ENCODE measurements around the gene CYFIP1.
"Not testable (repeated sequence)": the region's sequence is repeated elsewhere in the genome, so short reads cannot be mapped to it uniquely, and the experiment has no call there.

The CYFIP1 gene

DNA sequence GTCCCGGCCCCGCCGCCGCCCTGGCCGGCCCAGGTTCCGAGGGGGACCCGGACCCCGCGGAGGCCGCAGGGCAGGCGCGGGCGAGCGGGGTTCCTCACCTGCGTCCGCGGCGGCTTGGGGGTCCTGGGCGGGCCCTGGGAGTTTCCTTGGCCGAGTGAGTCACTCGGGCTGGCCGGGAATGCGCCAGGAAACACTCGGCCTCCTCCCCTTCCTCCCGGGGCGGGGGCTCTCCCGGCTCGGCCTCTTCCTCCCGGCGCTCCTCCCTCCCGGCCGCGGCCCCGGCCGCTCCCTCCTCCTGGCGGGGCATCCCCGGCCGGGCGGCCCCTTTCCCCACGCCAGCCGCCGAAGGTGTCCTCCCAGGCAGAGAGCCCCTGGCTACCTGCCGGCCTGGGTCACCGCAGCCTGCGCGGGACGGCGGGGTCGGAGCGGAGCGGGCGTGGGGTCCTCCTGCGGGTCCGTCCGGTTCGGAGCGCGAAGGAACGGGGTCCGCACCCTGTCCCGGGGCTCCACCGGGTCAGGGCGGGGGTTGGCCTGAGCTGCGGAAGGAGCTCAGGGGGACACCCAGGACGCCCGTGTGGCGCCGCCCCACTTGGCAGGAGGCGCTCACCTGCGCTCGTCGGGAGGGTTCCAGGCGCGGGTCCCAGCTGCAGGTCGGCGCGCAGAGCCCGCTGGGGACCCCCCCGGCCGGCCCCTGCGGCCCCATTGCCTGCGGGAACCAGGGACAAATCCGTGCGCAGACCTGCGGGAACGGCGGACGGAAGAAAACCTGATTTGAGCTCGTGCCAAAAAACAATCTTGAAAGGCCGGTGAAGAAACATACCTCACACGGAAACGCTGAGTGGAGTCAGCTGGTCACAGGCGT is at the start of gene CYFIP1:
TSS of gene CYFIP1 (minus strand) at position 180 of the 862 bp plus-strand sequence. CDS start 33,083 bp downstream, outside the sequence.
- no peaks in the 10 kb centered on the region for H3K36me3 Mint-ChIP-seq (ENCODE audit: insufficient read depth)
- H3K9me3 Mint-ChIP-seq = no peaks in the 10 kb centered on the region
- H3K4me3 Mint-ChIP-seq = peak within 1 kb of the TSS; percentile 83
- peak within 1 kb of the TSS; percentile 11 for H3K27ac Mint-ChIP-seq (ENCODE audit: low read depth)
- H3K4me1 Mint-ChIP-seq = peaks cover 16% of the 10 kb centered on the region
- ATAC-seq (replicated peaks; ENCODE audit: extremely low read depth, poor library complexity, severe bottlenecking) (no peak), DNase-seq (ENCODE audit: low spot score in 2 of 2) (no peak)
- peaks cover 19% of the 10 kb centered on the region for H3K27me3 Mint-ChIP-seq

DNA sequence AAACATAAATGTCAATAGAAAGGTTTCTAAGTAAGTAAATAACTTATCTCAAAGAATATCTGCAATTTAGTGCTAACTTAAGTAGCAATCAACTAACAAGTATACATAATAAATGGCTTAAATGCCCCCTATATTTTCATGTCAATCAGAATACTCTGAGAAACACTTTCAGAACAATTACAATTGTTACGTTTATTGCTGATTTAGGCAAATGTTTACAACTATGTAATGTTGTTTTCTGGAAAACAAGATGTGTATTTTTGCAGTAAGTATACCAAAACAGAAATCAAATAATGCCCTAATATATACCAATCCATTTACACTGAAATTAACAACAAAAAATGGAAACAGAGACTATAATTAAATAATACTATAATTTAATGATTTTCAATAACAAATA is 46.0 kb upstream of the CYFIP1 start:
- ATAC-seq (replicated peaks; ENCODE audit: extremely low read depth, poor library complexity, severe bottlenecking) = no peak
- Mint-ChIP-seq H3K9me3 (no peaks in the 10 kb centered on the region), H3K27ac (ENCODE audit: low read depth) (no peak overlapping the region), H3K4me3 (no peak overlapping the region), H3K4me1 (no peaks in the 10 kb centered on the region), H3K36me3 (ENCODE audit: insufficient read depth) (peaks cover 74% of the 10 kb centered on the region), H3K27me3 (no peaks in the 10 kb centered on the region)
- DNase-seq (ENCODE audit: low spot score in 2 of 2) = no peak

DNA sequence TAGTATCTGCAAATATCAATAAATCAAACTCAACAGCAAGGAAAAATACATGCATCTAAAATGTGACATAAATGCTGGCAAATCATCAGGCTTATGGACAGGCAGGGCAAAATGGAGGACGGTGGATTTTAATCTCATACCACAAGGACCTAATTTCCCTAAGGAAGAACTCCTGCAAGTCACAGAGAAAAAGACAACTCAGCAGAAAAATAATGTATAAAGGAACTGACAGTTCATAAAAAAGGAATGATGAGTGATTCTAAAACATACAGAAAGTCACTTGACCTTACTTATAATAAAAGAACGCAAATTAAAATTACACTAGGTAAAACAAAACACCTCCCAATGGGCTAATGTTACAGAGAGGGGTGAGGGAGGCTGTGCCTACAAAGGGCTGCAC is 42.0 kb upstream of the CYFIP1 start:
- ATAC-seq (replicated peaks; ENCODE audit: extremely low read depth, poor library complexity, severe bottlenecking) (no peak), DNase-seq (ENCODE audit: low spot score in 2 of 2) (no peak)
- Mint-ChIP-seq H3K9me3 (no peaks in the 10 kb centered on the region), H3K36me3 (ENCODE audit: insufficient read depth) (peaks cover 73% of the 10 kb centered on the region), H3K27me3 (no peaks in the 10 kb centered on the region), H3K27ac (ENCODE audit: low read depth) (no peak overlapping the region), H3K4me3 (no peak overlapping the region), H3K4me1 (no peaks in the 10 kb centered on the region)

DNA sequence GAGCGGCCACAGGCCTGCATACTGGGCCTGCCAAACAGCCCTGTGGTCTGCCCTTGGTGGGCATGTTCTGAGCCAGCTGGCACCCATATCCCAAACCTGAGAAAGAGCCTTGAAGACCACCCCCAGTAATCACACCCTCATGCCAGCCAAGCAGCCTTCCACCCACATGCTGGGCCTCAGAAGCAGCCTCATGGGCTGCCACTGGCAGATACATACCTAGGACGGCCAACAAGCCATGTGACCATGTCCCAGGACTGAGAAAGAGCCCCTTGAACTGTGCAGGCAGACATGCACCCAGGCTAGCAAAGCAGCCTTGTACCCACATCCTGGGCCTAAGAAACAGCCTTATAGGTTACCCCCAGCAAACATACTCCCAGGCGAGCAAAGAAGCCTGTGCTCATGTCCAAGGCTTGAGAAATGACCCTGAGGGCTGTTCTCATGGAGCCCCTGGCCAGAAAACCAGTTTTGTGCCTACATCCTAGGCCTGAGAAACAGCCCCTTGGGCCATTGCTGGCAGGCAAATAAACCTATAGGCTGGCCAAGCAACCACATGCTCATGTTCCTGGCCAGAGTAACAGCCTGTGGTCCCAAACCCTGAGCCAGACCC is 34.3 kb upstream of the CYFIP1 start:
- Mint-ChIP-seq H3K4me1 (peaks cover 13% of the 10 kb centered on the region), H3K27me3 (no peaks in the 10 kb centered on the region), H3K27ac (ENCODE audit: low read depth) (no peak overlapping the region), H3K36me3 (ENCODE audit: insufficient read depth) (peaks cover 55% of the 10 kb centered on the region), H3K4me3 (no peak overlapping the region), H3K9me3 (no peaks in the 10 kb centered on the region)
- no peak for ATAC-seq (replicated peaks; ENCODE audit: extremely low read depth, poor library complexity, severe bottlenecking)
- no peak for DNase-seq (ENCODE audit: low spot score in 2 of 2)

DNA sequence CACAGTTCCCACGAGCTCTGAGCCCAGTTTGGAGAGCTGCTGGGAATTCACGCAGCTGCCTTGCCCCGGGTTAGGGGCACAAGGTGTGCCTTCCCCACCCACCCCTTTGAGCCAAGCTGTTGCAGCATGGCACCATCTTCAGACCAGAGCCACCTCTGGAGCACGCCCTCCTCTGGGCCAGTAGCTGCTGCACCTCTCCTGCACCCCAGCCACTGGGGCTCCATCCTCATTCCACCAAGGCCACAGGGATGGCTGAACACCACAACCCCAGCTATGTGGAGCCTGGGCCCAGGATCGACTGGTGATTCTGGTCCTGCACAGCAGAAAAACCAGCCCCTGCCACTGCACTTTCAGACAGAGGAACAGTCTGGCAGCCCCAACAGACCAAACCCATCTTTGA is 33.5 kb upstream of the CYFIP1 start:
- no peaks in the 10 kb centered on the region for H3K9me3 Mint-ChIP-seq
- DNase-seq (ENCODE audit: low spot score in 2 of 2) = no peak
- no peak for ATAC-seq (replicated peaks; ENCODE audit: extremely low read depth, poor library complexity, severe bottlenecking)
- H3K4me1 Mint-ChIP-seq = peaks cover 13% of the 10 kb centered on the region
- H3K4me3 Mint-ChIP-seq = no peak overlapping the region
- H3K36me3 Mint-ChIP-seq (ENCODE audit: insufficient read depth) = peaks cover 49% of the 10 kb centered on the region
- no peaks in the 10 kb centered on the region for H3K27me3 Mint-ChIP-seq
- H3K27ac Mint-ChIP-seq (ENCODE audit: low read depth) = no peak overlapping the region

DNA sequence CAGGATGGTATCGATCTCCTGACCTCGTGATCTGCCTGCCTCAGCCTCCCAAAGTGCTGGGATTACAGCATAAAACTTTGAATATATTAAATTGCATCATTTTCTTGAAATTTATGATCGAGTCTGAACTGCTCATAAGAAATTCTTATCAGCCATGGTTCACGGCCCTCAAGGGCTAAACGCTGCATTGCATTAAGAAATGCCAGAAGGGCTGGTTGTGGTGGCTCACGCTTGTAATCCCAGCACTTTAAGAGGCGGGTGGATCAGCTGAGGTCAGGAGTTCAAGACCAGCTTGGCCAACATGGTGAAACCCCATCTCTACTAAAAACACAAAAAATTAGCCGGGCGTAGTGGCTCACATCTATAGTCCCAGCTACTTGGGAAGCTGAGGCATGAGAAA is 32.4 kb upstream of the CYFIP1 start:
- DNase-seq (ENCODE audit: low spot score in 2 of 2); H3K27ac Mint-ChIP-seq (ENCODE audit: low read depth); H3K4me3 Mint-ChIP-seq; H3K9me3 Mint-ChIP-seq; H3K27me3 Mint-ChIP-seq; ATAC-seq (replicated peaks; ENCODE audit: extremely low read depth, poor library complexity, severe bottlenecking): not testable (repeated sequence)
- Mint-ChIP-seq H3K36me3 (ENCODE audit: insufficient read depth) (peaks cover 52% of the 10 kb centered on the region), H3K4me1 (peaks cover 13% of the 10 kb centered on the region)

DNA sequence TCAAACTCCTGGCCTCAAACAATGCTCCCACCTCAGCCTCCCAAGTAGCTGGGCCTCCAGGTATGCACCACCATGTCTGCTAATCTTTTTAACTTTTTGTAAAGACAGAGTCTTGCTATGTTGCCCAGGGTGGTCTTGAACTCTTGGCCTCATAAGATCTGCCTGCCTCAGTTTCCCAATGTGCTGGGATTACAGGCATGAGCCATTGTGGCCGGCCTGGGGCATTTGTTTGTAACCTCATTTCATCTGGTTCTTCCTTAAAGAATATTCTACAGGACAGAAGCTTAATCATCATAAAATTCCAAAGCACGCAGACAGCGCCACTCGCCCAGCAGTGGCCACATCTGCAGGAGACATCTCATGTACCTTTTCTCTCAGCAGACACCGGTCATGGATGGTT is 23.6 kb upstream of the CYFIP1 start:
- DNase-seq (ENCODE audit: low spot score in 2 of 2) (no peak), ATAC-seq (replicated peaks; ENCODE audit: extremely low read depth, poor library complexity, severe bottlenecking) (no peak)
- no peaks in the 10 kb centered on the region for H3K27me3 Mint-ChIP-seq
- H3K27ac Mint-ChIP-seq (ENCODE audit: low read depth) = no peak overlapping the region
- H3K4me3 Mint-ChIP-seq = no peak overlapping the region
- H3K36me3 Mint-ChIP-seq (ENCODE audit: insufficient read depth) = peaks cover 48% of the 10 kb centered on the region
- H3K4me1 Mint-ChIP-seq = no peaks in the 10 kb centered on the region
- H3K9me3 Mint-ChIP-seq = no peaks in the 10 kb centered on the region

DNA sequence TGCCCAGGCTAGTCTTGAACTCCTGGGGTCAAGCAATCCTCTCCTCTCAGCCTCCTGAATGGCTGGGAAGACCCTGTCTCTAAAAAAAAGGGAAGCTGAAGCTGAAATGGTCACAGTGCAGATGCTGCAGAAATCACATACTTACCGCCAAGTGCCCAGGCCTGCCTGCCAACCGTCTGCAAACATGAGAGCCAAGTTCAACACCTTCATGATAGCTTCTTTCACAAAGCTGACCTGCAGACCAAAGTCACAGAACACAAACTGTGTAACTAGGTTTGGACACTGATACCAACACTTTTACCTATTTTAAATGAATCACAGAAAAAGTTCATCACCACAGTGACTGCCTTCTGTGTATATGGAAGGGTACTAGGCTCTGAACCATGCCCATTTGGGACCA is 22.8 kb upstream of the CYFIP1 start:
- Mint-ChIP-seq H3K9me3 (no peaks in the 10 kb centered on the region), H3K27ac (ENCODE audit: low read depth) (no peak overlapping the region), H3K27me3 (no peaks in the 10 kb centered on the region), H3K4me3 (no peak overlapping the region), H3K4me1 (no peaks in the 10 kb centered on the region), H3K36me3 (ENCODE audit: insufficient read depth) (peaks cover 46% of the 10 kb centered on the region)
- no peak for ATAC-seq (replicated peaks; ENCODE audit: extremely low read depth, poor library complexity, severe bottlenecking)
- no peak for DNase-seq (ENCODE audit: low spot score in 2 of 2)

DNA sequence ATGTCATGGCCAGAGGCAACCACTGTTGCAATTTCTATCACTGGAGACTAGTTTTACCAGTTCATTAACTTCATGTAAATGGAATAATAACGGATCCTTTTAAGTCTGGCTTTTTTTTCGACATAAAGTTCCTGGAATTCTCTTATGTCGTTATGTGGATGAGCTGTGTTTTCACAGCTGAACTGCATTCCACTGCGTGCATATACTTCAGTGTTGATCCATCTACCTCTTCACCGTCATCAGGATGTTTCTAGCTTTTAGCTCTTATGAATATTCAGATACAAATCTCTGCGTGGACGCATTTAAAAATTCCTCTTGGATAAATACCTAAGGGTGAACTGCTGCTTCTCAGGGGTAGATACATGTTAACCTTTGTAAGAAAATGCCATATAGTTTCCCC is 15.6 kb upstream of the CYFIP1 start:
- Mint-ChIP-seq H3K27me3 (no peaks in the 10 kb centered on the region), H3K4me3 (no peak overlapping the region), H3K4me1 (no peaks in the 10 kb centered on the region), H3K27ac (ENCODE audit: low read depth) (no peak overlapping the region), H3K36me3 (ENCODE audit: insufficient read depth) (peaks cover 31% of the 10 kb centered on the region), H3K9me3 (no peaks in the 10 kb centered on the region)
- ATAC-seq (replicated peaks; ENCODE audit: extremely low read depth, poor library complexity, severe bottlenecking) (no peak), DNase-seq (ENCODE audit: low spot score in 2 of 2) (no peak)

DNA sequence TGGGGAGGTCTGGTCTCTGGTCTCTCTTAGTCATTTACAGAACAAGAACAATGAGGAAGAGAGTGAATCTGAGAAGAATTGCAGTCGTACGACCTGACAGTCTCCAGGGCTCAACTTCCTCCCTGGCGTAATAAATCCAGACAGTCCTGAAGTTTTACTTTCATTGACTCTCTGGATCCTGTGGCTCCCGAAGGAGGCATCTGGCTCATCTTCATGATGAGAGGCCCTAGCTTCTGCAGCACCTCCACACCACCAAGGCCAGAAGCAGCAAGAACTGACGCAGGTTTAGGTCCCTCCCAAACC is 11.8 kb upstream of the CYFIP1 start:
- Mint-ChIP-seq H3K4me3 (no peak overlapping the region), H3K36me3 (ENCODE audit: insufficient read depth) (peaks cover 14% of the 10 kb centered on the region), H3K4me1 (no peaks in the 10 kb centered on the region), H3K9me3 (no peaks in the 10 kb centered on the region), H3K27ac (ENCODE audit: low read depth) (no peak overlapping the region), H3K27me3 (no peaks in the 10 kb centered on the region)
- ATAC-seq (replicated peaks; ENCODE audit: extremely low read depth, poor library complexity, severe bottlenecking) (no peak), DNase-seq (ENCODE audit: low spot score in 2 of 2) (no peak)

DNA sequence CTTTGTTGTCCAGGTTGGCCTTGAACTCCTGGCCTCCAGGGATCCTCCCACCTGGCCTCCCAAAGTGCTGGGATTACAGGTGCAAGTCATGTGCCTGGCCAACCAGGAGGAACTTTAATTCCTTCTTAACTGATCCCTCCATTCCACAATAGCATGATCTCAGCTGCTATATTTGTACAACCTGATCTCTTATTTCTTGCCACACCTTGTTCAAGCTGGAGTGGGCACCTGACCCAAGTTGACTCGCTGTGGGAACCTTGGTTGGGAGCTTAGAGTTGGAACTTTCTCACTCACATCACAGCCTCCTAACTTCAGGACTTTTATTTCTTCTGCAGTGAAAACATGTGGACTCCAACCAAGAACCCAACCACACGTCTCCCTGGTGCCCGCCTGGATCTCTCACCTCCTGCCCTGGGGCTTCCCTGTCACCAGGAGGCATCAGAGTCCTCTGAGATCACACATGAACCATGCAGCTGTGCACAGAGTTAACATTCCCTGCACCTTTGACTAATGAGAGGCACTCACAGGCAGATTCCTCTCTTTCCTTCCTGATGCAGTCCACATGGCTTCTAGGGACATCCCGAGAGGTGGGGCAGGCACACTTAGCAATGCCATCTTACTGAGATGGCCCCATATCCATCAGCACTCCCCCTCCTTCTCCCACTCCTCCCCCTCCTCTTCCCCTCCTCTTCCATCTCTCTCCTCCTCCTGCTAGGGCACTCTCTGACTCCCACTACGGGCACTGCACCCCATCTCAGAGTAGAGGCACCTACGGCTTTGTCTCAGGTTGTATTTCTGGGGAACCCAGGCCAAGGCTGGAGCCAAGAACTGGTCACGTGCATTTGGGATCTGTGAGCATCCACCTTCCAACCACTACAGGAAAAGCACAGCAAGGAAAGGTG is 9.7 kb upstream of the CYFIP1 start:
- no peak for ATAC-seq (replicated peaks; ENCODE audit: extremely low read depth, poor library complexity, severe bottlenecking)
- no peak for DNase-seq (ENCODE audit: low spot score in 2 of 2)
- H3K4me3 Mint-ChIP-seq = no peak overlapping the region
- no peaks in the 10 kb centered on the region for H3K4me1 Mint-ChIP-seq
- no peaks in the 10 kb centered on the region for H3K27me3 Mint-ChIP-seq
- H3K36me3 Mint-ChIP-seq (ENCODE audit: insufficient read depth) = peaks cover 10% of the 10 kb centered on the region
- H3K9me3 Mint-ChIP-seq = no peaks in the 10 kb centered on the region
- peak overlapping the region; percentile 19 for H3K27ac Mint-ChIP-seq (ENCODE audit: low read depth)

DNA sequence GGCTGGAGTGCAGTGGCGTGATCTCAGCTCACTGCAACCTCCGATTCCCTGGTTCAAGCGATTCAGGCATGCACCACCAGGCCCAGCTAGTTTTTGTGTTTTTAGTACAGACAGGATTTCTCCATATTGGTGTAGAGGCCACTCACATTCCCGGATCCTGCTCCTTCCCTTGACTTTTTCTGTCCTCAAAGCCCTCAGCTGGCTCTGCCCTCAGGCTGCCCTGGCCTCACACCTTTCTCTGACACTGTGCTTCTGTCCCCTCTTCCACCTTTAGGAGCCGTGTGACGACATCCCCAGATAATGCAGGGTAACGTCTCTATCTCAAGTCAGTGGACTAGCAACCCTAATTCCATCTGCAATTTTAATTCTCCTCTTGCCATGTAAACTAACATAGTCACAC is 8.6 kb upstream of the CYFIP1 start:
- Mint-ChIP-seq H3K27me3 (no peaks in the 10 kb centered on the region), H3K36me3 (ENCODE audit: insufficient read depth) (peaks cover 2% of the 10 kb centered on the region), H3K9me3 (no peaks in the 10 kb centered on the region), H3K27ac (ENCODE audit: low read depth) (no peak overlapping the region), H3K4me3 (no peak overlapping the region), H3K4me1 (no peaks in the 10 kb centered on the region)
- ATAC-seq (replicated peaks; ENCODE audit: extremely low read depth, poor library complexity, severe bottlenecking) (no peak), DNase-seq (ENCODE audit: low spot score in 2 of 2) (no peak)
